ENCODE results near the gene USP47. TPM values are rescaled to one million over a fixed set of nuclear protein-coding genes. Genes with fewer than 3 reads are reported as not detected.

Gene USP47
- total RNA-seq, 2 experiments from 2014 or later, result 42.2 to 44.1 TPM

- intact Hi-C loops (cut with micrococcal nuclease; ENCODE audit: unreplicated experiment), result no loop called here
- H3K4me2 ChIP-seq (ENCODE audit: low read length), result no peak overlapping the region
- H3K4me1 ChIP-seq (ENCODE audit: insufficient read depth, low read length, poor library complexity, severe bottlenecking), result no peaks in the 10 kb centered on the region
- CTCF ChIA-PET (ENCODE audit: unreplicated experiment), result no interaction called here
- H3K9me2 ChIP-seq (ENCODE audit: insufficient read depth, low read length), result no peaks in the 10 kb centered on the region
- POLR2A ChIA-PET, result no interaction called here
- no peaks in the 10 kb centered on the region for H3K36me3 ChIP-seq (ENCODE audit: insufficient read depth, low read length)
- H3K79me2 ChIP-seq (ENCODE audit: insufficient read depth, low read depth, low read length), result no peaks in the 10 kb centered on the region
- BruUV-seq (replicated peaks), result no TSS peak
- no peaks in the 10 kb centered on the region for H3K9me3 ChIP-seq (ENCODE audit: low read length)
- no peak overlapping the region for H3K4me3 ChIP-seq (ENCODE audit: low read depth, low read length, poor library complexity, severe bottlenecking)
- no peak overlapping the region for H3K27ac ChIP-seq (ENCODE audit: low read depth, low read length, poor library complexity, severe bottlenecking)
- no peak for DNase-seq (ENCODE audit: low spot score)
- TF ChIP-seq CTCF (conservative IDR thresholded peaks at IDR 0.05; ENCODE audit: low read length) (no peak), EZH2phosphoT487 (IDR thresholded peaks at IDR 0.05; ENCODE audit: borderline replicate concordance, low read depth, low read length) (no peak)
- no peak overlapping the region for H2AFZ ChIP-seq (ENCODE audit: low read length)
- H4K20me1 ChIP-seq (ENCODE audit: insufficient read depth, low read length), result no peaks in the 10 kb centered on the region
Observed at GRCh38 chr11:11993839-11994238, 152.1 kb downstream of the USP47 start.

GRCh38 chr11:11995601-11996000, 153.8 kb downstream of the USP47 start:
- TF ChIP-seq EZH2phosphoT487 (IDR thresholded peaks at IDR 0.05; ENCODE audit: borderline replicate concordance, low read depth, low read length), result no peak
- TF ChIP-seq CTCF (conservative IDR thresholded peaks at IDR 0.05; ENCODE audit: low read length), result no peak
- CTCF ChIA-PET (ENCODE audit: unreplicated experiment), result no interaction called here
- no TSS peak for BruUV-seq (replicated peaks)
- intact Hi-C loops (cut with micrococcal nuclease; ENCODE audit: unreplicated experiment), result no loop called here
- Histone ChIP-seq H3K27ac (ENCODE audit: low read depth, low read length, poor library complexity, severe bottlenecking) (no peak overlapping the region), H3K36me3 (ENCODE audit: insufficient read depth, low read length) (no peaks in the 10 kb centered on the region), H2AFZ (ENCODE audit: low read length) (no peak overlapping the region), H4K20me1 (ENCODE audit: insufficient read depth, low read length) (no peaks in the 10 kb centered on the region), H3K9me2 (ENCODE audit: insufficient read depth, low read length) (no peaks in the 10 kb centered on the region), H3K4me2 (ENCODE audit: low read length) (no peak overlapping the region), H3K79me2 (ENCODE audit: insufficient read depth, low read depth, low read length) (no peaks in the 10 kb centered on the region), H3K9me3 (ENCODE audit: low read length) (no peaks in the 10 kb centered on the region), H3K4me3 (ENCODE audit: low read depth, low read length, poor library complexity, severe bottlenecking) (no peak overlapping the region), H3K4me1 (ENCODE audit: insufficient read depth, low read length, poor library complexity, severe bottlenecking) (no peaks in the 10 kb centered on the region)
- DNase-seq (ENCODE audit: low spot score), result no peak
- POLR2A ChIA-PET, result no interaction called here

GRCh38 chr11:11996321-11997048, 154.7 kb downstream of the USP47 start:
- H3K27ac ChIP-seq (ENCODE audit: low read depth, low read length, poor library complexity, severe bottlenecking), result no peak overlapping the region
- H3K79me2 ChIP-seq (ENCODE audit: insufficient read depth, low read depth, low read length), result no peaks in the 10 kb centered on the region
- H3K9me3 ChIP-seq (ENCODE audit: low read length), result no peaks in the 10 kb centered on the region
- CTCF ChIA-PET (ENCODE audit: unreplicated experiment), result no interaction called here
- intact Hi-C loops (cut with micrococcal nuclease; ENCODE audit: unreplicated experiment), result no loop called here
- no peaks in the 10 kb centered on the region for H3K36me3 ChIP-seq (ENCODE audit: insufficient read depth, low read length)
- DNase-seq (ENCODE audit: low spot score), result no peak
- no peaks in the 10 kb centered on the region for H4K20me1 ChIP-seq (ENCODE audit: insufficient read depth, low read length)
- no peak overlapping the region for H3K4me3 ChIP-seq (ENCODE audit: low read depth, low read length, poor library complexity, severe bottlenecking)
- H3K4me1 ChIP-seq (ENCODE audit: insufficient read depth, low read length, poor library complexity, severe bottlenecking), result no peaks in the 10 kb centered on the region
- H2AFZ ChIP-seq (ENCODE audit: low read length), result no peak overlapping the region
- no TSS peak for BruUV-seq (replicated peaks)
- POLR2A ChIA-PET, result no interaction called here
- H3K9me2 ChIP-seq (ENCODE audit: insufficient read depth, low read length), result no peaks in the 10 kb centered on the region
- no peak overlapping the region for H3K4me2 ChIP-seq (ENCODE audit: low read length)
- TF ChIP-seq CTCF (conservative IDR thresholded peaks at IDR 0.05; ENCODE audit: low read length) (no peak), EZH2phosphoT487 (IDR thresholded peaks at IDR 0.05; ENCODE audit: borderline replicate concordance, low read depth, low read length) (no peak)
